Osteocyte (in vitro differentiated cells): Measurements from ENCODE around the gene UBR4. TPM values are rescaled to one million over a fixed set of nuclear protein-coding genes. Genes with fewer than 3 reads are reported as not detected.

Source experiments
- DNase-seq: peaks from one replicate; pipeline ENCODE4 v3.0.0; 2021; ENCODE audit warnings: mixed read lengths; ENCODE audit not compliant: unreplicated experiment; ENCODE audit errors: extremely low spot score
- H3K27ac Mint-ChIP-seq: one replicate; pipeline ENCODE4 v1.8.0; 2021; ENCODE audit warnings: mild to moderate bottlenecking, mixed read lengths; ENCODE audit not compliant: unreplicated experiment
- H3K27me3 Mint-ChIP-seq: one replicate; pipeline ENCODE4 v1.8.0; 2021; ENCODE audit warnings: mixed read lengths; ENCODE audit not compliant: unreplicated experiment
- H3K36me3 Mint-ChIP-seq: one replicate; pipeline ENCODE4 v1.8.0; 2021; ENCODE audit warnings: mixed read lengths; ENCODE audit not compliant: unreplicated experiment
- H3K4me1 Mint-ChIP-seq: one replicate; pipeline ENCODE4 v1.8.0; 2021; ENCODE audit warnings: mixed read lengths; ENCODE audit not compliant: unreplicated experiment
- H3K4me3 Mint-ChIP-seq: one replicate; pipeline ENCODE4 v1.8.0; 2021; ENCODE audit warnings: mild to moderate bottlenecking, moderate library complexity, mixed read lengths; ENCODE audit not compliant: unreplicated experiment
- H3K9me3 Mint-ChIP-seq: one replicate; pipeline ENCODE4 v1.8.0; 2021; ENCODE audit warnings: mixed read lengths; ENCODE audit not compliant: unreplicated experiment
- CTCF ChIP-seq: fragments of 200-600 bp; sonication (generic); IDR thresholded peaks from 2 replicates; pipeline ENCODE4 v1.5.0; 2021; ENCODE audit warnings: antibody characterized with exemption, mild to moderate bottlenecking, moderate library complexity
- total RNA-seq: library from RNA; stranded (reverse); gene quantifications from 2 replicates; pipeline ENCODE4 v1.2.1, GENCODE V29; 2021

Gene UBR4
- total RNA-seq, 1 donor from 2014 or later, result 161 TPM

GRCh38 chr1:19157653-19158052 lies 52.4 kb downstream of the UBR4 start:
- H3K4me1 Mint-ChIP-seq, result peaks cover 4% of the 10 kb centered on the region

GRCh38 chr1:19156676-19157075 lies 53.4 kb downstream of the UBR4 start:
- Mint-ChIP-seq H3K9me3 (no peaks in the 10 kb centered on the region), H3K27ac (no peak overlapping the region), H3K27me3 (no peaks in the 10 kb centered on the region), H3K4me3 (no peak overlapping the region), H3K4me1 (no peaks in the 10 kb centered on the region), H3K36me3 (peaks cover 72% of the 10 kb centered on the region)
- DNase-seq, result no peak
- no peak for TF ChIP-seq CTCF

More at GRCh38 chr1:19157653-19158052, 52.4 kb downstream of the UBR4 start:
- H3K27ac Mint-ChIP-seq, result no peak overlapping the region
- H3K27me3 Mint-ChIP-seq, result no peaks in the 10 kb centered on the region
- H3K9me3 Mint-ChIP-seq, result no peaks in the 10 kb centered on the region
- H3K36me3 Mint-ChIP-seq, result peaks cover 72% of the 10 kb centered on the region
- no peak for DNase-seq
- no peak for TF ChIP-seq CTCF
- no peak overlapping the region for H3K4me3 Mint-ChIP-seq

GRCh38 chr1:19154876-19155275 lies 55.2 kb downstream of the UBR4 start:
- Mint-ChIP-seq H3K36me3 (peaks cover 74% of the 10 kb centered on the region), H3K9me3 (no peaks in the 10 kb centered on the region), H3K27me3 (no peaks in the 10 kb centered on the region), H3K4me1 (no peaks in the 10 kb centered on the region), H3K4me3 (no peak overlapping the region), H3K27ac (no peak overlapping the region)
- no peak for DNase-seq
- no peak for TF ChIP-seq CTCF

- no peak overlapping the region for H3K27ac Mint-ChIP-seq
- DNase-seq, result no peak
- H3K27me3 Mint-ChIP-seq, result no peaks in the 10 kb centered on the region
- TF ChIP-seq CTCF, result no peak
- no peaks in the 10 kb centered on the region for H3K4me1 Mint-ChIP-seq
- H3K4me3 Mint-ChIP-seq, result no peak overlapping the region
- peaks cover 82% of the 10 kb centered on the region for H3K36me3 Mint-ChIP-seq
- no peaks in the 10 kb centered on the region for H3K9me3 Mint-ChIP-seq
Observed at GRCh38 chr1:19153169-19153568, 56.9 kb downstream of the UBR4 start.

- no peak for TF ChIP-seq CTCF
- no peaks in the 10 kb centered on the region for H3K27me3 Mint-ChIP-seq
- peaks cover 90% of the 10 kb centered on the region for H3K36me3 Mint-ChIP-seq
- H3K4me1 Mint-ChIP-seq, result no peaks in the 10 kb centered on the region
- H3K4me3 Mint-ChIP-seq, result no peak overlapping the region
- no peak for DNase-seq
- no peaks in the 10 kb centered on the region for H3K9me3 Mint-ChIP-seq
- no peak overlapping the region for H3K27ac Mint-ChIP-seq
Observed at GRCh38 chr1:19151537-19151936, 58.5 kb downstream of the UBR4 start.
